ACC112 (cell line): ENCODE measurements around the gene SRBD1.

Source experiments
- H2AFZ ChIP-seq: fragments of 200-600 bp; sonication (generic); one replicate; pipeline ENCODE4 v1.6.0; 2017; ENCODE audit warnings: antibody characterized with exemption, low read length; ENCODE audit not compliant: unreplicated experiment
- H3K27ac ChIP-seq: fragments of 200-600 bp; sonication (generic); 2 replicates; pipeline ENCODE4 v1.5.1; 2014; ENCODE audit warnings: low read depth, mild to moderate bottlenecking, antibody characterized with exemption, low read length, moderate library complexity
- H3K27me3 ChIP-seq: fragments of 200-600 bp; sonication (generic); 2 replicates; pipeline ENCODE4 v1.6.1; 2014; ENCODE audit warnings: mild to moderate bottlenecking, antibody characterized with exemption, low read length, moderate library complexity, mixed read lengths; ENCODE audit not compliant: insufficient read depth
- H3K36me3 ChIP-seq: fragments of 200-600 bp; sonication (generic); 2 replicates; pipeline ENCODE4 v1.6.1; 2016; ENCODE audit warnings: mild to moderate bottlenecking, antibody characterized with exemption, low read length, moderate library complexity, mixed read lengths; ENCODE audit not compliant: insufficient read depth
- H3K4me1 ChIP-seq: fragments of 200-600 bp; sonication (generic); one replicate; pipeline ENCODE4 v1.6.1; 2016; ENCODE audit warnings: low read length, mixed read lengths; ENCODE audit not compliant: insufficient read depth, unreplicated experiment, control insufficient read depth
- H3K4me3 ChIP-seq: fragments of 200-600 bp; sonication (generic); 2 replicates; pipeline ENCODE4 v1.5.1; 2014; ENCODE audit warnings: mild to moderate bottlenecking, low read depth, low read length
- H3K79me2 ChIP-seq: fragments of 200-600 bp; sonication (generic); one replicate; pipeline ENCODE4 v1.6.0; 2016; ENCODE audit warnings: low read length; ENCODE audit not compliant: control insufficient read depth, unreplicated experiment, insufficient read depth

SRBD1 gene

DNA sequence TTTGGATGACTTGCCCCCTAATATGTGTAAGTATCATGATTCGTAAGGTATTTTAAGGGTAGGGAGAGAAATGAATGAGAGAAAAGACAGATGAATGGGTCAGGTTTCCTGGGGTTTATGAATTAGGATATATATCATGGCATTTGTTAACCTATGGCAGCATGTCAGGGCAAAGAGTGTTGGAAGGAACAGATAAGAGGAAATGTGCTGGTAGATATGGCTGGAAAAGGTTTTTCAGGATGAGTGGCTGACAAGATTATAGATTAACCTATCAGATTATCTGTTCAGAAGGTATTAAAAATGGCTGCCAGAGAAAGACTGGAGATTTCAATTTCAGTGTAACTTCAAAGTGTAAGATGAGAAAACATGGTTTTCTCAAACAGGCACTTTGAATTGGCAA is 67.8 kb downstream of the SRBD1 start:
- Histone ChIP-seq H3K27me3 (no peaks in the 10 kb centered on the region), H3K4me3 (no peak overlapping the region), H3K27ac (no peak overlapping the region), H3K79me2 (no peaks in the 10 kb centered on the region), H3K4me1 (no peaks in the 10 kb centered on the region), H2AFZ (no peak overlapping the region), H3K36me3 (peaks cover 55% of the 10 kb centered on the region)

DNA sequence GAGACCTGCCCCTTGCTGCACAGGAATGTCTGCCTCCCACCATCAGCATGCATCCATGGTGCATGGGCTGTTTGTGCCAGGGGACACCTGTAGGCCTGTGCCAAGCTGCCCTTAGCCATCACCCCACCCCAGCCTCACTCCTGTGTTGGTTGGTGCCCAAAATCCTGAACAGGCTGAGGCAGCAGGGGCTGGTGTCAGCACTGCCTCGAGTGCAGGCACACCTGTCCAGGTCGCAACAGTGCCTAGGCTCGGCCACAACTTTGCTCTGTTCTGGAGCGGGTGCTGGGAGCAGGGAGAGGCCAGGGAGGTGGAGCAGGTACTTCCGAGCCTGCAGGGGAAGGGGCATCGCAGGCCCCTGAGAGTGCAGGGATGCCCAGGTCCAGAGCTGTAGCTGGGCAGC is 69.1 kb downstream of the SRBD1 start:
- no peak overlapping the region for H3K4me3 ChIP-seq
- no peaks in the 10 kb centered on the region for H3K4me1 ChIP-seq
- peaks cover 65% of the 10 kb centered on the region for H3K36me3 ChIP-seq
- H3K27ac ChIP-seq: no peak overlapping the region
- no peaks in the 10 kb centered on the region for H3K79me2 ChIP-seq
- H2AFZ ChIP-seq: no peak overlapping the region
- no peaks in the 10 kb centered on the region for H3K27me3 ChIP-seq

DNA sequence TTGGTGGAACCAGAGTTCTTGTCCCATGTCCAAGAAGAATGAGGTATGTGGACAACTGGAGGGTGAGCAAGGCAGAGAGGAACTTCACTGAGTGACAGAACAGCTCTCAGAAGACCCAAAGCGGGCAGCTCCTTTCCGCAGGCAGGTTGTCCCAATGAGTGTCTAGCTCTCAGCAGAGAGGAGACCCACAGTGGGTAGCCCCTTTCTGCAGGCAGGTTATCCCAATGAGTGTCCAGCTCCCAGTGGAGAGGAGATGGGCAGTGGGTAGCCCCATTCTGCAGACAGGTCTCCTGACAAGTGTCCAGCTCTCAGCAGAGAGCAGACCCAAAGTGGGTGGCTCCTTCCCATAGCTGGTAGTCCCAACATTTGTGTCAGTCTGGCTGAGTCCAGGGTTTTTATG is 69.6 kb downstream of the SRBD1 start:
- Histone ChIP-seq H3K4me1 (no peaks in the 10 kb centered on the region), H3K36me3 (peaks cover 66% of the 10 kb centered on the region), H3K79me2 (no peaks in the 10 kb centered on the region), H2AFZ (no peak overlapping the region), H3K4me3 (no peak overlapping the region), H3K27me3 (no peaks in the 10 kb centered on the region), H3K27ac (no peak overlapping the region)

DNA sequence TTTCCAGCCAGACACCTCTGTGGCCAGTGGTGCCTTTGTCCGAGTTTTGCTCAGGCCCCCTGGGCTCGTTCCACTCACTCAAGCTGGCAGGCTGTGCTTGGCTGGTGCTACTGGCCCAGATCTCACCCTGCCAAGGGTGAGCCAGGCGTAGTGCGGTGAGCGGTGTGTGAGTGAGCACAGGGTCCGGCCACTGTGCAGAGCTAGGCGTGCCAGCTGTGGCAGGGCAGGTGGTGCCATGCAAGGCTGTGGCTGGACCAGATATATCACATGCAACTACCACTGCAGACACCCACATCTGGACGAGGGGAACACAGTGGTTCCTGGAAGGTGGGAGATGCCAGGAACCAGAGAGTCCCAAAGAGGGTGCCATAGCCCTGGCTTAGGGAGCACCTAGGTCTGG is 70.1 kb downstream of the SRBD1 start:
- Histone ChIP-seq H2AFZ (no peak overlapping the region), H3K79me2 (no peaks in the 10 kb centered on the region), H3K4me1 (no peaks in the 10 kb centered on the region), H3K27me3 (no peaks in the 10 kb centered on the region), H3K4me3 (no peak overlapping the region), H3K36me3 (peaks cover 64% of the 10 kb centered on the region), H3K27ac (no peak overlapping the region)

DNA sequence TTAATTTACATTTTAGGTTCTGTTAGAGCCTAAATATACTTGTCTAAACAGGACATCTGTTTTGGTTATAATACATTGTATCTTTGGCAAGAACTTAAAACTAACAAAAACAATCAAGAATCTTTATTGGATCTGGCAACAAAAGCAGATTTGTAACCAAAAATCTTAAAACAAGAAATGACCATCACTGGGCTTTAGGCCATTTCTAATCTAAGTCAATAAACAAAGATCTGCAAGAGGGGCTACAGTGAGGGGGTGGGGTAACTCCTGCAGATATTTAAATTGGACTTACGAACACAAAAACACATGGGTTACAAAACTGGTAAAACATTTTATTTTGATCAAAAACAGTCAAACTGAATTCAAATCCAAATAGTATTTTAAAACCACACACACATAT is 77.3 kb downstream of the SRBD1 start:
- no peak overlapping the region for H3K4me3 ChIP-seq
- H3K27ac ChIP-seq: no peak overlapping the region
- H3K4me1 ChIP-seq: no peaks in the 10 kb centered on the region

DNA sequence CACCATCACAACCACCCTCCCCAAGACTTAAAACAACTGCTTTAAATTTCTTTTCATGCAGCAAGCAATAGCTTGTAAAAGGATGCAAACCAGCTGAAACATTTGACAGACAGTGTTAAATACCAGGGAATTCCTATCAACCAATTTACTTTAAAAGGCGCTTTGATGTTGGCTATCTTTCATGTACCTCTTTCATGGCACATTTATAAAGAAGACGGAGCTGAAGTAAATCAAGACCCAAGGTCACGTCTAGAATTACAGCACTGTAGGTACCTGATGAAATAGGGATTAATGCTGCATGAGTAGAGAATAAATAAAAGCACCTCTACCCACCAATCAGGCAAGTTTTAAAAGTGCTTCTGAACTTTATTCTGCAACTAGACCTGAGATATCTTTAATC is 78.9 kb downstream of the SRBD1 start:
- Histone ChIP-seq H3K27me3 (no peaks in the 10 kb centered on the region), H3K4me3 (no peak overlapping the region), H3K36me3 (peaks cover 11% of the 10 kb centered on the region), H3K79me2 (no peaks in the 10 kb centered on the region), H2AFZ (no peak overlapping the region), H3K4me1 (no peaks in the 10 kb centered on the region), H3K27ac (no peak overlapping the region)

More for the DNA sequence above, 77.3 kb downstream of the SRBD1 start:
- Histone ChIP-seq H3K27me3 (no peaks in the 10 kb centered on the region), H3K36me3 (peaks cover 23% of the 10 kb centered on the region), H3K79me2 (no peaks in the 10 kb centered on the region), H2AFZ (no peak overlapping the region)

DNA sequence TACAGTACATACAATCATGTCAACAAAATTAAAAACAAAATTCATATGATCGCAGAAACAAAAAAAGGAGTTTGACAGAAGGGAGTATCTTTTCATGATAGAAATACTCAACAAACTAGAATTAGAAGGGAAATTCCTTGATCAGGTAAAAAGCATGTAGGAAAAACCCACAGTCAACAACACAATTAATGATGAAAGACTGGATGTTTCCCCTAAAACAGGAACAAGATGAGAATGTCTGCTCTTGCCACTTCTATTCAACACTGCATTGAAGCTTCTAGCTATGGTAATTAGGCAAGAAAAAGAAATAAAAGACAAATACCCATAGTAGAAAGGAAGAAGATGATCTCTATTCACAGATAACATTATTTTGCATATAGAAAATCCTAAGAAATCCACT is 87.1 kb downstream of the SRBD1 start:
- H2AFZ ChIP-seq: no peak overlapping the region
- H3K27ac ChIP-seq: no peak overlapping the region
- H3K4me1 ChIP-seq: no peaks in the 10 kb centered on the region
- no peaks in the 10 kb centered on the region for H3K27me3 ChIP-seq
- no peaks in the 10 kb centered on the region for H3K79me2 ChIP-seq
- no peak overlapping the region for H3K4me3 ChIP-seq
- peaks cover 7% of the 10 kb centered on the region; the same call in 1 of the 2 replicates for H3K36me3 ChIP-seq

DNA sequence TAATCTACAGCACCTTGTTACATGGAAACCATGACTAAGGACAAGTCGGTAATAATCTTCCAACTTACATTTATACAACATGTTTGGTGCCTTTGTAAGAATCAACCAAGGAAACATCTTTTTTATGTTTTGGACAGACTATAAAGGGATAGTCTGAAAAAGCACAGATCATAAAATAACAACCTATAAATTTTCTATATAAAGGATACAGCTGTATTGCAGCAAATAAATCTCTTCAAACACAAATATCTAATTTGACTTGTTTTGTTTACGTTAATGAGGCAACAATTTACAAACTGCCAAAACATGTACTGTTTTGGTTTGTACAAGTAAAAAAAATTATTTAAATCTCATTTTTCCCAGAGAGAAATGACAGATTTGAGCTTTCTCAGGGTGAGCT is 92.5 kb downstream of the SRBD1 start:
- H3K4me3 ChIP-seq: no peak overlapping the region
- no peaks in the 10 kb centered on the region for H3K4me1 ChIP-seq
- H2AFZ ChIP-seq: no peak overlapping the region
- H3K27me3 ChIP-seq: no peaks in the 10 kb centered on the region
- H3K36me3 ChIP-seq: no peaks in the 10 kb centered on the region
- H3K79me2 ChIP-seq: no peaks in the 10 kb centered on the region
- H3K27ac ChIP-seq: no peak overlapping the region

DNA sequence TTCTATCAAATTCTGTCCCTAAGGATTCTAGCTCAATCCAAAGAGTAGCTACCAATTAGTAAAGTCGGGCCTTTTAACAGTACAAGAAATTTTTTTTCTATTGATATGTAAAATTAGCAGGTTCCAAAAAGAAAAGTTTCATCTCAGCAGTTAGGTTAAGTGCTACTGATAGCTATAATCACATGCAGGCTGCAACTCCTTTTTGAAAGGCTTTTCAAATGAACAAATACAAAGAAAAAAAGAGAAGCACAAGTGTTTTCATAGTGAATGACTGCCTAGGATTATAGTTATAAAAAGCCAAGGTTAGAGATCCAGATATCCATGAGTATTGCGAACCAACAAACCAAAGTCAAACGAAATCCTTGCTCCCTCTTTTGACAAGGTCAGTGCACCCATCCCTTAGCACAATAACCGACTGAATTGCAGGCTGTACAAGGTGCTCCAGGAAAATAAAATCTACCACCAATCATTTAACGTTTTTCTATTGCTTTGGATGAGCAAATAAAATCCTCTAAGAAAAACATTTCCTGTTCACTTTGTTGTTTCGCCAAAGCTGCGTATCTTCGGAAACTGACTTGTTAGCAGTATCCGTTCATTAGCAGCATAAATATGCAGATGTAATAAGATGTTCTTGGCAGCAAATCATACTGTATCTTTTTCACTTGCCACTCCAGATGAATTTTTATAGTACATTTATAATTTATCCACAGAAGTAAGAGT is 100.2 kb downstream of the SRBD1 start:
- Histone ChIP-seq H3K36me3 (no peaks in the 10 kb centered on the region), H3K4me1 (no peaks in the 10 kb centered on the region), H3K27me3 (no peaks in the 10 kb centered on the region), H2AFZ (no peak overlapping the region), H3K27ac (no peak overlapping the region), H3K4me3 (no peak overlapping the region), H3K79me2 (no peaks in the 10 kb centered on the region)

DNA sequence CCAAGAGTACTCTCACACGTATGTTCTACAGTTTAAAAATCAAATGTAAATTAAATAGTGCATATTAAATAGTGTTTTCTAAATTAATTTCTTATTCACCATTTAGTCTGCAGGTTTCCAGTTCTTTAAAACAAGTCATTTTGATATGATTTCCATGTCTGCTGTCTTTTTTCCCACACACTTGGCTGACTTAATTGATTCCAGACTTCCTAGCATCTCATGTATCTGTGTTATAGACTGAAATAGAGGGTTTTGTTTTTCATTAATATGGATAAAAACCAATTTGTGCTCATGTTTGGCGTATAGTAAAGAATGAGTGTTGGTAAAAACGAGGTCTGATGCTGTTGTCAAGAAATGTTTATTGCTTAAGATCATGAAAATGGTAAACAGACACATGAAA is 104.3 kb downstream of the SRBD1 start:
- Histone ChIP-seq H3K4me3 (no peak overlapping the region), H3K27ac (no peak overlapping the region), H3K27me3 (no peaks in the 10 kb centered on the region), H3K4me1 (no peaks in the 10 kb centered on the region), H3K36me3 (no peaks in the 10 kb centered on the region), H2AFZ (no peak overlapping the region), H3K79me2 (no peaks in the 10 kb centered on the region)

DNA sequence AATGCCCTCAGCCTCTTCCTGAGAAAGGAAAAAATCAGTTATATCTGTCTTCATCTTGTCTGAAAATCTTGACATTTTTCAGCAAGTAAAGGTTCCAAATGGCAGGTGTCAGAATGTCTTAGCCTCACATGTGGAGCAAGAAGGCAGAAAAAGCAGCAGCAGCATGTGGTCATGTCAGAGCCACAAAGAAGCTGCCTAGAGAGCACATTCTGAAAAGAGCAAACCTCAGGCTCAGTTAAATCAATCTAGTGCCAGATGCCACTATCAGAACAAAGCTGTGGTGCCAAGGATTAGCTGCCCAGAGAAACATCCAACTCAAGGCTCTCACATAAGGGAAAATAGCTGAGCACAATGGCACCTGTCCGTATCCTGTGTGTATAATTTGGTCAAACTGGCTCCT is 105.9 kb downstream of the SRBD1 start:
- no peak overlapping the region for H3K4me3 ChIP-seq
- H3K27ac ChIP-seq: no peak overlapping the region
- H2AFZ ChIP-seq: no peak overlapping the region

More for the DNA sequence above, 105.9 kb downstream of the SRBD1 start:
- H3K27me3 ChIP-seq: no peaks in the 10 kb centered on the region
- no peaks in the 10 kb centered on the region for H3K36me3 ChIP-seq
- no peaks in the 10 kb centered on the region for H3K4me1 ChIP-seq
- H3K79me2 ChIP-seq: no peaks in the 10 kb centered on the region
